Spleen (tissue), 7 donors: ENCODE results near the gene MLKL.

Experiments used
- POLR2A ChIP-seq, 3 donors: fragments of 450-650 bp; IDR thresholded peaks; one replicate each; pipeline ENCODE4 v1.5.1; 2017; ENCODE audit warnings: antibody characterized with exemption in 3 of 3, mild to moderate bottlenecking in 1 of 3
- TF ChIP-seq, protein P1 (sequence below), 11 experiments: fragments of 200-600 bp in 7 of 11; fragments of 450-650 bp in 4 of 11; sonication (generic) in 4 of 11; IDR thresholded peaks in 8 of 11; conservative IDR thresholded peaks in 3 of 11; 1 replicate in 7 of 11; 2 replicates in 4 of 11; pipeline versions ENCODE4 v1.4.0 to v1.8.0; 2016 to 2021; ENCODE audit warnings: antibody characterized with exemption in 11 of 11, inconsistent platforms in 4 of 11, mild to moderate bottlenecking in 1 of 11
- donor health status: DM: no; HTN: no; CAD: no; lungs with moderate emphysema.
- donor health status: DM: no; HTN: no; CAD: no.
- donor health status: DM: no; HTN: no; CAD: no.

DNA sequence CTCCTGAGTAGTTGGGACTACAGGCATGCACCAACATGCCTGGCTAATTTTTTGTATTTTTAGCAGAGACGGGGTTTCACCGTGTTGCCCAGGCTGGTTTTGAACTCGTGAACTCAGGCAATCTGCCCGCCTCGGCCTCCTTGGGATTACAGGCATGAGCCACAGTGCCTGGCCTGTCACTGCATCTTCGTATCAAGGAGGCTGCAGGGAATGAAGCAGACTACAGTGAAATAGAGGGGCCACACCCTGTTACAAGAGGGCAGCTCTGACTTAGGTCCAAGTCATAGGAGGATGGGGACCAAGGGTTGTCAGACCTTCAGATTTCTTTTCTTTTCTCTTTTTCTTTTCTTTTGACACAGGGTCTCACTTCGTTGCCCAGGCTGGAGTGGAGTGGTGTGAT, 45.3 kb upstream of the MLKL start:
- TF ChIP-seq, protein P1, sequence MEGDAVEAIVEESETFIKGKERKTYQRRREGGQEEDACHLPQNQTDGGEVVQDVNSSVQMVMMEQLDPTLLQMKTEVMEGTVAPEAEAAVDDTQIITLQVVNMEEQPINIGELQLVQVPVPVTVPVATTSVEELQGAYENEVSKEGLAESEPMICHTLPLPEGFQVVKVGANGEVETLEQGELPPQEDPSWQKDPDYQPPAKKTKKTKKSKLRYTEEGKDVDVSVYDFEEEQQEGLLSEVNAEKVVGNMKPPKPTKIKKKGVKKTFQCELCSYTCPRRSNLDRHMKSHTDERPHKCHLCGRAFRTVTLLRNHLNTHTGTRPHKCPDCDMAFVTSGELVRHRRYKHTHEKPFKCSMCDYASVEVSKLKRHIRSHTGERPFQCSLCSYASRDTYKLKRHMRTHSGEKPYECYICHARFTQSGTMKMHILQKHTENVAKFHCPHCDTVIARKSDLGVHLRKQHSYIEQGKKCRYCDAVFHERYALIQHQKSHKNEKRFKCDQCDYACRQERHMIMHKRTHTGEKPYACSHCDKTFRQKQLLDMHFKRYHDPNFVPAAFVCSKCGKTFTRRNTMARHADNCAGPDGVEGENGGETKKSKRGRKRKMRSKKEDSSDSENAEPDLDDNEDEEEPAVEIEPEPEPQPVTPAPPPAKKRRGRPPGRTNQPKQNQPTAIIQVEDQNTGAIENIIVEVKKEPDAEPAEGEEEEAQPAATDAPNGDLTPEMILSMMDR (IDR thresholded peaks at IDR 0.05 in 8 of 11, conservative IDR thresholded peaks at IDR 0.05 in 3 of 11) = no peak
- no peak for TF ChIP-seq POLR2A (IDR thresholded peaks at IDR 0.05)
